Measurements from ENCODE around the gene PLEKHO1. TPM values are rescaled to one million over a fixed set of nuclear protein-coding genes. Genes with fewer than 3 reads are reported as not detected.
"Not testable (repeated sequence)": the region's sequence is repeated elsewhere in the genome, so short reads cannot be mapped to it uniquely, and the experiment has no call there.

Gene PLEKHO1
- polyA plus RNA-seq, 1 experiment = 62.0 TPM

DNA sequence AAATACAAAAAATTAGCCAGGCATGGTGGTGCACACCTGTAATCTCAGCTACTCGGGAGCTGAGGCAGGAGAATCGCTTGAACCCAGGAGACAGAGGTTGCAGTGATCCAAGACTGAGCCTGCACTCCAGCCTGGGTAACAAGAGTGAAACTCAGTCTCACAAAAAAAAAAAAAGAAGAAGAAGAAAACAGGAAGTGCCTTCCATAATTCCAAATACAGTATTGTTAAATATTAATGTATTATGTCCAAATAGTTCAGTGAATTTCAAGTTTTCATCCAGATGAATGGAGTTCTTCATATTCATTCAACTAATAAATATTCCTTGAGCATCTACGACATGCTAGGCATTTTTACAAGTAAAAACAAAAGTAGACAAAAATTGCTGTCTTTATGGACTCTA lies 33.3 kb downstream of the PLEKHO1 start:
- TF ChIP-seq, protein P1, sequence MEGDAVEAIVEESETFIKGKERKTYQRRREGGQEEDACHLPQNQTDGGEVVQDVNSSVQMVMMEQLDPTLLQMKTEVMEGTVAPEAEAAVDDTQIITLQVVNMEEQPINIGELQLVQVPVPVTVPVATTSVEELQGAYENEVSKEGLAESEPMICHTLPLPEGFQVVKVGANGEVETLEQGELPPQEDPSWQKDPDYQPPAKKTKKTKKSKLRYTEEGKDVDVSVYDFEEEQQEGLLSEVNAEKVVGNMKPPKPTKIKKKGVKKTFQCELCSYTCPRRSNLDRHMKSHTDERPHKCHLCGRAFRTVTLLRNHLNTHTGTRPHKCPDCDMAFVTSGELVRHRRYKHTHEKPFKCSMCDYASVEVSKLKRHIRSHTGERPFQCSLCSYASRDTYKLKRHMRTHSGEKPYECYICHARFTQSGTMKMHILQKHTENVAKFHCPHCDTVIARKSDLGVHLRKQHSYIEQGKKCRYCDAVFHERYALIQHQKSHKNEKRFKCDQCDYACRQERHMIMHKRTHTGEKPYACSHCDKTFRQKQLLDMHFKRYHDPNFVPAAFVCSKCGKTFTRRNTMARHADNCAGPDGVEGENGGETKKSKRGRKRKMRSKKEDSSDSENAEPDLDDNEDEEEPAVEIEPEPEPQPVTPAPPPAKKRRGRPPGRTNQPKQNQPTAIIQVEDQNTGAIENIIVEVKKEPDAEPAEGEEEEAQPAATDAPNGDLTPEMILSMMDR (IDR thresholded peaks at IDR 0.05; ENCODE audit: low read depth, low read length) = no peak
- Histone ChIP-seq H3K27ac (ENCODE audit: low read depth, low read length) (no peak overlapping the region), H3K9me3 (ENCODE audit: control insufficient read depth, insufficient read depth, low read length) (no peaks in the 10 kb centered on the region), H3K27me3 (ENCODE audit: control insufficient read depth, insufficient read depth, low read length) (no peaks in the 10 kb centered on the region), H3K4me3 (ENCODE audit: low read depth, low read length) (no peak overlapping the region)
- ChIA-PET POLR2A (interaction anchor here (0.7 kb wide), 1 partner anchor 21 kb away, joined by 3 read pairs; no protein-coding TSS in a partner anchor), CTCF (interaction anchor here (0.7 to 1.2 kb wide), 3 partner anchors 14 to 221 kb away, joined by 3 to 4 read pairs (median 4); no protein-coding TSS in a partner anchor)
- no peak for DNase-seq (ENCODE audit: low read depth, low spot score)

GRCh38 chr1:150185481-150185880 lies 35.8 kb downstream of the PLEKHO1 start:
- no peak overlapping the region for H3K27ac ChIP-seq (ENCODE audit: low read depth, low read length)
- ChIA-PET POLR2A (interaction anchor here (0.6 to 1.7 kb wide), 2 partner anchors 177 to 298 kb away, joined by 4 to 15 read pairs; a partner anchor contains a TSS), CTCF (interaction anchor here (0.5 to 3.0 kb wide), 6 partner anchors 15 to 224 kb away, joined by 4 to 125 read pairs (median 35); partner anchors contain the start of gene VPS45)
- H3K27me3 ChIP-seq (ENCODE audit: control insufficient read depth, insufficient read depth, low read length) = no peaks in the 10 kb centered on the region
- H3K4me3 ChIP-seq (ENCODE audit: low read depth, low read length) = no peak overlapping the region
- TF ChIP-seq, protein P1 (IDR thresholded peaks at IDR 0.05; ENCODE audit: low read depth, low read length) = no peak
- H3K9me3 ChIP-seq (ENCODE audit: control insufficient read depth, insufficient read depth, low read length) = no peaks in the 10 kb centered on the region
- no peak for DNase-seq (ENCODE audit: low read depth, low spot score)

GRCh38 chr1:150186438-150186788 lies 36.7 kb downstream of the PLEKHO1 start:
- not testable (repeated sequence) for H3K27ac ChIP-seq (ENCODE audit: low read depth, low read length); H3K9me3 ChIP-seq (ENCODE audit: control insufficient read depth, insufficient read depth, low read length); H3K4me3 ChIP-seq (ENCODE audit: low read depth, low read length); DNase-seq (ENCODE audit: low read depth, low spot score); H3K27me3 ChIP-seq (ENCODE audit: control insufficient read depth, insufficient read depth, low read length)
- ChIA-PET POLR2A (interaction anchor here (0.6 to 1.7 kb wide), 6 partner anchors 24 to 299 kb away, joined by 3 to 15 read pairs (median 6); partner anchors contain the start of gene PLEKHO1), CTCF (interaction anchor here (0.6 to 3.0 kb wide), 41 partner anchors 9 to 914 kb away, joined by 3 to 125 read pairs (median 7); partner anchors contain the start of genes C1orf54, OTUD7B and VPS45)

DNA sequence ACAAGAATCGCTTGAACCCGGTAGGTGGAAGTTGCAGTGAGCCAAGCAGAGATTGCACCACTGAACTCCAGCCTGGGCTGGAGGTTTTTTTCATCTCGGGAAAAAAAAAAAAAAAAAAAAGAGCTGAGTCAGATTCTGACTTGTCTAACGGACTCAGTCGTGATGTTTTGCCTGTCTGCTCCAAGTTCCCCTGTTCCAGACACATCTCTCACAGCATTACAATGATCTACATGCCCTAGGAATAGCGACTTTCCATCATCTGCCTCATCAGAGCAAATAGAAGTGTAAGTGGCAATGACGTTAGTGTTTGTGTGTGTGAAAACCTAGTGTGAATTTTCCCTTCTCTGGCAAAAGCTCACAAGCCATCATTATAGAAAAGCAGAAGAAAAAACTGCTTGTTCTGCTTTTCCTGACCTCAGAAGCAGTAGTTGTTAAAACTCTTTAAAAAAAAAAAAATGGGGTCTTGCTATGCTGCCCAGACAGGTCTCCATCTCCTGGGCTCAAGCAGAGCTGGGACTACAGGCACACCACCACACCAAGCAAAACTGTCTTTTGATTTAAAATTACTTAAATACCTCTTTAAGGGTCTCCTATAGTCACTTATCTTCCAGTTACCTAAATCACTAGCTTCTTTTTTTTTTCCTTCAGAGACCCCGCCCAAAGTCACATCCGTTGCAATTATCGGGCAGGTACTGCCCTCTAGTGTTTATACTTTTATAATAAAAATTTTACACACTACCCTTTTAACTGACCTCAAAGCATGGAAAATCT lies 37.3 kb downstream of the PLEKHO1 start:
- no peak overlapping the region for H3K4me3 ChIP-seq (ENCODE audit: low read depth, low read length)
- H3K27me3 ChIP-seq (ENCODE audit: control insufficient read depth, insufficient read depth, low read length) = no peaks in the 10 kb centered on the region
- peak overlapping the region; percentile 0 for H3K27ac ChIP-seq (ENCODE audit: low read depth, low read length)
- POLR2A ChIA-PET = interaction anchor here (0.6 to 1.7 kb wide), 9 partner anchors 24 to 300 kb away, joined by 3 to 15 read pairs (median 4); partner anchors contain the start of genes PLEKHO1 and TARS2
- TF ChIP-seq, protein P1 (IDR thresholded peaks at IDR 0.05; ENCODE audit: low read depth, low read length) = peak; percentile 52
- H3K9me3 ChIP-seq (ENCODE audit: control insufficient read depth, insufficient read depth, low read length) = 0 out of 2 replicates have a peak, but pooled peaks cover 2% of the 10 kb centered on the region
- DNase-seq (ENCODE audit: low read depth, low spot score) = no peak
- CTCF ChIA-PET = interaction anchor here (0.6 to 3.0 kb wide), 74 partner anchors 9 to 1800 kb away, joined by 3 to 125 read pairs (median 4); partner anchors contain the start of genes C1orf54, OTUD7B and VPS45

- CTCF ChIA-PET = interaction anchor here (0.7 to 3.0 kb wide), 44 partner anchors 8 to 299 kb away, joined by 3 to 125 read pairs (median 6); partner anchors contain the start of genes C1orf54 and VPS45
- POLR2A ChIA-PET = interaction anchor here (0.6 to 1.7 kb wide), 2 partner anchors 25 to 31 kb away, joined by 3 to 13 read pairs; no protein-coding TSS in a partner anchor
- TF ChIP-seq, protein P1 (IDR thresholded peaks at IDR 0.05; ENCODE audit: low read depth, low read length) = no peak
Measured at GRCh38 chr1:150187560-150187931, 37.8 kb downstream of the PLEKHO1 start.

More at GRCh38 chr1:150187560-150187931, 37.8 kb downstream of the PLEKHO1 start:
- Histone ChIP-seq H3K27me3 (ENCODE audit: control insufficient read depth, insufficient read depth, low read length) (no peaks in the 10 kb centered on the region), H3K27ac (ENCODE audit: low read depth, low read length) (no peak overlapping the region), H3K9me3 (ENCODE audit: control insufficient read depth, insufficient read depth, low read length) (0 out of 2 replicates have a peak, but pooled peaks cover 2% of the 10 kb centered on the region), H3K4me3 (ENCODE audit: low read depth, low read length) (no peak overlapping the region)
- DNase-seq (ENCODE audit: low read depth, low spot score) = no peak

All from AG04450 (cell line).